Cardiac muscle cell (in vitro differentiated cells and primary cell): Measurements from ENCODE around the gene MED9. TPM values are rescaled to one million over a fixed set of nuclear protein-coding genes. Genes with fewer than 3 reads are reported as not detected.

ENCODE experiments used
- DNase-seq, 2 donors: peaks; one replicate each; pipeline versions ENCODE4 v3.0.0 to v3.0.0-alpha.2; 2010 to 2017; ENCODE audit warnings: low read depth in 1 of 2, low spot score in 1 of 2
- H3K27ac ChIP-seq: fragments of 200-600 bp; sonication (generic); 2 replicates; pipeline ENCODE4 v1.5.1; 2016
- H3K27me3 ChIP-seq: fragments of 200-600 bp; sonication (generic); 2 replicates; pipeline ENCODE4 v1.6.0; 2016; ENCODE audit warnings: control low read depth
- H3K36me3 ChIP-seq: fragments of 200-600 bp; sonication (generic); 2 replicates; pipeline ENCODE4 v1.5.1; 2016; ENCODE audit warnings: control low read depth
- H3K4me1 ChIP-seq: fragments of 200-600 bp; sonication (generic); 2 replicates; pipeline ENCODE4 v1.8.1; 2017; ENCODE audit warnings: low read depth, mild to moderate bottlenecking, mixed run types
- H3K4me3 ChIP-seq: fragments of 200-600 bp; sonication (generic); 2 replicates; pipeline ENCODE4 v1.5.1; 2016; ENCODE audit warnings: mild to moderate bottlenecking
- H3K9me3 ChIP-seq: fragments of 200-600 bp; sonication (generic); 2 replicates; pipeline ENCODE4 v1.5.1; 2017; ENCODE audit warnings: low read depth, mild to moderate bottlenecking, control low read depth
- CTCF ChIP-seq: IDR thresholded peaks from 2 replicates; pipeline ENCODE4 v1.5.1; 2012; ENCODE audit warnings: low read depth, mild to moderate bottlenecking, low read length
- polyA plus RNA-seq: library from polyadenylated mRNA; unstranded; fragments of >200 nt; fragmentation: Nextera tagmentation; extraction: Ambion mirVana; gene quantifications from 2 replicates; pipeline ENCODE4 v1.2.1, GENCODE V29; 2016
- total RNA-seq: library from RNA; depleted of rRNA; stranded (reverse); fragments of >200 nt; gene quantifications from 2 replicates; pipeline ENCODE4 v1.2.3, GENCODE V29; 2016

MED9 gene
- total and polyA plus RNA-seq, 2 experiments from 2014 or later = 27.9 to 38.2 TPM

- Histone ChIP-seq H3K27me3 (peaks cover 16% of the 10 kb centered on the region), H3K4me3 (peak overlapping the region; percentile 53), H3K4me1 (peaks cover 6% of the 10 kb centered on the region), H3K27ac (no peak overlapping the region), H3K36me3 (no peaks in the 10 kb centered on the region), H3K9me3 (no peaks in the 10 kb centered on the region)
- no peak for TF ChIP-seq CTCF
- DNase-seq = peak in 1 of 2 donors; percentile 35
Observed at GRCh38 chr17:17494499-17494869, 17.7 kb downstream of the MED9 start.

GRCh38 chr17:17494870-17495535 is 18.2 kb downstream of the MED9 start:
- H3K36me3 ChIP-seq = no peaks in the 10 kb centered on the region
- H3K4me3 ChIP-seq = peak overlapping the region; percentile 53
- peaks cover 16% of the 10 kb centered on the region for H3K27me3 ChIP-seq
- no peak overlapping the region for H3K27ac ChIP-seq
- peak; percentile 52 to 66 for DNase-seq
- no peaks in the 10 kb centered on the region for H3K9me3 ChIP-seq
- H3K4me1 ChIP-seq = peaks cover 6% of the 10 kb centered on the region
- TF ChIP-seq CTCF = no peak

GRCh38 chr17:17495536-17496188 is 18.9 kb downstream of the MED9 start:
- peaks cover 16% of the 10 kb centered on the region for H3K27me3 ChIP-seq
- H3K9me3 ChIP-seq = no peaks in the 10 kb centered on the region
- no peak for TF ChIP-seq CTCF
- peaks cover 1% of the 10 kb centered on the region for H3K4me1 ChIP-seq
- H3K4me3 ChIP-seq = peak overlapping the region; percentile 53
- H3K36me3 ChIP-seq = no peaks in the 10 kb centered on the region
- DNase-seq = peak in 1 of 2 donors; percentile 39
- H3K27ac ChIP-seq = no peak overlapping the region

- Histone ChIP-seq H3K9me3 (no peaks in the 10 kb centered on the region), H3K27ac (peak within 1 kb of the TSS; percentile 75), H3K27me3 (peaks cover 16% of the 10 kb centered on the region), H3K4me1 (no peaks in the 10 kb centered on the region), H3K4me3 (peak within 1 kb of the TSS; percentile 53), H3K36me3 (no peaks in the 10 kb centered on the region)
- DNase-seq = peak; percentile 92 to 93
- TF ChIP-seq CTCF = peak; percentile 63
Observed at GRCh38 chr17:17496189-17497064, 19.6 kb downstream of the MED9 start, which contains the start of gene RASD1. TSS of gene RASD1 (minus strand) at chr17:17496395. CDS start at chr17:17496181, 214 bp downstream.

GRCh38 chr17:17497065-17497844 is 20.5 kb downstream of the MED9 start:
- no peaks in the 10 kb centered on the region for H3K36me3 ChIP-seq
- H3K4me3 ChIP-seq = no peak overlapping the region
- H3K4me1 ChIP-seq = no peaks in the 10 kb centered on the region
- no peak for TF ChIP-seq CTCF
- DNase-seq = no peak
- H3K27me3 ChIP-seq = peaks cover 16% of the 10 kb centered on the region
- no peak overlapping the region for H3K27ac ChIP-seq
- H3K9me3 ChIP-seq = no peaks in the 10 kb centered on the region
